OCI-LY1 (cell line): ENCODE data around the gene KIR2DL1.

Experiments
- H2AFZ ChIP-seq: fragments of 200-600 bp; sonication (generic), shearing (Covaris generic); 2 replicates; pipeline ENCODE4 v1.6.0; 2014; ENCODE audit warnings: antibody characterized with exemption, mild to moderate bottlenecking, low read length
- H3F3A ChIP-seq: fragments of 200-600 bp; sonication (generic), shearing (Covaris generic); 2 replicates; pipeline ENCODE4 v1.6.0; 2014; ENCODE audit warnings: mild to moderate bottlenecking, antibody characterized with exemption, low read length, moderate library complexity; ENCODE audit not compliant: insufficient read depth
- H3K27ac ChIP-seq: fragments of 200-600 bp; sonication (generic); 2 replicates; pipeline ENCODE4 v1.5.1; 2014; ENCODE audit warnings: low read length, mixed run types, mild to moderate bottlenecking, low read depth; ENCODE audit not compliant: poor library complexity, severe bottlenecking
- H3K27me3 ChIP-seq: fragments of 200-600 bp; sonication (generic); 2 replicates; pipeline ENCODE4 v1.6.0; 2014; ENCODE audit warnings: antibody characterized with exemption, mild to moderate bottlenecking, low read length, moderate library complexity; ENCODE audit not compliant: insufficient read depth
- H3K36me3 ChIP-seq: fragments of 200-600 bp; sonication (generic); 2 replicates; pipeline ENCODE4 v1.6.1; 2014; ENCODE audit warnings: mild to moderate bottlenecking, antibody characterized with exemption, low read length, moderate library complexity, mixed read lengths; ENCODE audit not compliant: insufficient read depth
- H3K4me1 ChIP-seq: fragments of 200-600 bp; sonication (generic); 2 replicates; pipeline ENCODE4 v1.5.1; 2014; ENCODE audit warnings: mild to moderate bottlenecking, low read length, moderate library complexity; ENCODE audit not compliant: insufficient read depth, severe bottlenecking
- H3K4me2 ChIP-seq: fragments of 200-600 bp; sonication (generic), shearing (Covaris generic); 2 replicates; pipeline ENCODE4 v1.6.1; 2014; ENCODE audit warnings: low read length
- H3K4me3 ChIP-seq: fragments of 200-600 bp; sonication (generic); 2 replicates; pipeline ENCODE4 v1.5.1; 2014; ENCODE audit warnings: low read length, low read depth, mild to moderate bottlenecking, mixed read lengths; ENCODE audit not compliant: poor library complexity, severe bottlenecking
- H3K79me2 ChIP-seq: fragments of 200-600 bp; shearing (Covaris generic); 2 replicates; pipeline ENCODE4 v1.6.1; 2016; ENCODE audit warnings: mixed run types, low read length, mixed read lengths; ENCODE audit not compliant: insufficient read depth
- H3K9ac ChIP-seq: fragments of 200-600 bp; sonication (generic), shearing (Covaris generic); 2 replicates; pipeline ENCODE4 v1.6.1; 2014; ENCODE audit warnings: mild to moderate bottlenecking, low read length, mixed read lengths
- H3K9me2 ChIP-seq: fragments of 200-600 bp; sonication (generic), shearing (Covaris generic); 2 replicates; pipeline ENCODE4 v1.6.1; 2014; ENCODE audit warnings: low read depth, mild to moderate bottlenecking, low read length, mixed read lengths
- H3K9me3 ChIP-seq: fragments of 200-600 bp; shearing (Covaris generic); 2 replicates; pipeline ENCODE4 v1.6.1; 2014; ENCODE audit warnings: low read length, mixed read lengths
- H4K20me1 ChIP-seq: fragments of 200-600 bp; sonication (generic), shearing (Covaris generic); 2 replicates; pipeline ENCODE4 v1.6.0; 2016; ENCODE audit warnings: mild to moderate bottlenecking, low read length; ENCODE audit not compliant: insufficient read depth
- EZH2 ChIP-seq: fragments of 200-600 bp; sonication (generic), shearing (Covaris generic); IDR thresholded peaks from 2 replicates; pipeline ENCODE4 v1.8.0; 2017; ENCODE audit warnings: borderline replicate concordance, mixed run types, mild to moderate bottlenecking, antibody characterized with exemption, low read length, moderate library complexity, mixed read lengths
- TF ChIP-seq, protein P1 (sequence below): fragments of 200-600 bp; sonication (generic), shearing (Covaris generic); IDR thresholded peaks from 2 replicates; pipeline ENCODE4 v1.5.1; 2017; ENCODE audit warnings: mild to moderate bottlenecking, antibody characterized with exemption, low read length, moderate library complexity, mixed read lengths

The KIR2DL1 gene

DNA sequence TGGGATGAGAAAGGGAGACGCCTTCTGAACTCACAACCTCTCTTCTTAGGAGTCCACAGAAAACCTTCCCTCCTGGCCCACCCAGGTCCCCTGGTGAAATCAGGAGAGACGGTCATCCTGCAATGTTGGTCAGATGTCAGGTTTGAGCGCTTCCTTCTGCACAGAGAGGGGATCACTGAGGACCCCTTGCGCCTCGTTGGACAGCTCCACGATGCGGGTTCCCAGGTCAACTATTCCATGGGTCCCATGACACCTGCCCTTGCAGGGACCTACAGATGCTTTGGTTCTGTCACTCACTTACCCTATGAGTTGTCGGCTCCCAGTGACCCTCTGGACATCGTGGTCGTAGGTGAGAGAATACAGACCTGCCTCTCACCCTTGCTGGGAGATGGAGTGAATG, 42.0 kb upstream of the KIR2DL1 start:
- Histone ChIP-seq H3K4me1 (no peaks in the 10 kb centered on the region), H3K36me3 (no peaks in the 10 kb centered on the region), H2AFZ (no peak overlapping the region), H4K20me1 (no peaks in the 10 kb centered on the region), H3K9me3 (no peaks in the 10 kb centered on the region), H3K27me3 (no peaks in the 10 kb centered on the region; the same call in 1 of the 2 replicates), H3K9me2 (no peaks in the 10 kb centered on the region), H3K4me3 (no peak overlapping the region), H3F3A (no peaks in the 10 kb centered on the region), H3K4me2 (no peak overlapping the region), H3K9ac (no peak overlapping the region), H3K79me2 (no peaks in the 10 kb centered on the region), H3K27ac (no peak overlapping the region)
- TF ChIP-seq, protein P1, sequence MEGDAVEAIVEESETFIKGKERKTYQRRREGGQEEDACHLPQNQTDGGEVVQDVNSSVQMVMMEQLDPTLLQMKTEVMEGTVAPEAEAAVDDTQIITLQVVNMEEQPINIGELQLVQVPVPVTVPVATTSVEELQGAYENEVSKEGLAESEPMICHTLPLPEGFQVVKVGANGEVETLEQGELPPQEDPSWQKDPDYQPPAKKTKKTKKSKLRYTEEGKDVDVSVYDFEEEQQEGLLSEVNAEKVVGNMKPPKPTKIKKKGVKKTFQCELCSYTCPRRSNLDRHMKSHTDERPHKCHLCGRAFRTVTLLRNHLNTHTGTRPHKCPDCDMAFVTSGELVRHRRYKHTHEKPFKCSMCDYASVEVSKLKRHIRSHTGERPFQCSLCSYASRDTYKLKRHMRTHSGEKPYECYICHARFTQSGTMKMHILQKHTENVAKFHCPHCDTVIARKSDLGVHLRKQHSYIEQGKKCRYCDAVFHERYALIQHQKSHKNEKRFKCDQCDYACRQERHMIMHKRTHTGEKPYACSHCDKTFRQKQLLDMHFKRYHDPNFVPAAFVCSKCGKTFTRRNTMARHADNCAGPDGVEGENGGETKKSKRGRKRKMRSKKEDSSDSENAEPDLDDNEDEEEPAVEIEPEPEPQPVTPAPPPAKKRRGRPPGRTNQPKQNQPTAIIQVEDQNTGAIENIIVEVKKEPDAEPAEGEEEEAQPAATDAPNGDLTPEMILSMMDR: no peak
- TF ChIP-seq EZH2: no peak

DNA sequence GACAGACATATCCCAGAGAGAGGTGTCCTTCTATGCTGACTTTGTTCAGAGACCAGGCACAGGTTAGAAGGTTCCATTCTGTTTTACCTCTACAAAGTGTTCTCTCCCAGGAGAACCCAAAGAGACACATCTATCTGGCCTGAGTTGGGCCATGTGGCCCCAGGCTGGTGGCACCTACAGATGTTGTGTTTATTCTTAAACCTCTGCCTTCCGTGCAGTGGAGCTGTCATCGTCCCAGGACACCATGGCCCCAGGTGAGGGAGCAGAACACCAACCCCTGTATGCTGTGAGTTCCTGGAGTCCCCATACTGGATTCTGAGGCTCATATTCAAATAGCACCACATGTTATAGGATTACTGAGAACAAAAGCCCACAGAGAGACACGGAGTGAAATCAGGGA, 41.4 kb upstream of the KIR2DL1 start:
- no peak for TF ChIP-seq EZH2
- TF ChIP-seq, protein P1: no peak
- no peaks in the 10 kb centered on the region for H3K9me3 ChIP-seq
- H4K20me1 ChIP-seq: no peaks in the 10 kb centered on the region
- no peaks in the 10 kb centered on the region for H3F3A ChIP-seq
- no peaks in the 10 kb centered on the region; the same call in 1 of the 2 replicates for H3K27me3 ChIP-seq
- H3K79me2 ChIP-seq: no peaks in the 10 kb centered on the region
- no peaks in the 10 kb centered on the region for H3K9me2 ChIP-seq
- H3K9ac ChIP-seq: no peak overlapping the region
- H2AFZ ChIP-seq: no peak overlapping the region
- no peaks in the 10 kb centered on the region for H3K4me1 ChIP-seq
- H3K36me3 ChIP-seq: no peaks in the 10 kb centered on the region
- H3K4me3 ChIP-seq: no peak overlapping the region
- H3K4me2 ChIP-seq: no peak overlapping the region
- H3K27ac ChIP-seq: no peak overlapping the region

DNA sequence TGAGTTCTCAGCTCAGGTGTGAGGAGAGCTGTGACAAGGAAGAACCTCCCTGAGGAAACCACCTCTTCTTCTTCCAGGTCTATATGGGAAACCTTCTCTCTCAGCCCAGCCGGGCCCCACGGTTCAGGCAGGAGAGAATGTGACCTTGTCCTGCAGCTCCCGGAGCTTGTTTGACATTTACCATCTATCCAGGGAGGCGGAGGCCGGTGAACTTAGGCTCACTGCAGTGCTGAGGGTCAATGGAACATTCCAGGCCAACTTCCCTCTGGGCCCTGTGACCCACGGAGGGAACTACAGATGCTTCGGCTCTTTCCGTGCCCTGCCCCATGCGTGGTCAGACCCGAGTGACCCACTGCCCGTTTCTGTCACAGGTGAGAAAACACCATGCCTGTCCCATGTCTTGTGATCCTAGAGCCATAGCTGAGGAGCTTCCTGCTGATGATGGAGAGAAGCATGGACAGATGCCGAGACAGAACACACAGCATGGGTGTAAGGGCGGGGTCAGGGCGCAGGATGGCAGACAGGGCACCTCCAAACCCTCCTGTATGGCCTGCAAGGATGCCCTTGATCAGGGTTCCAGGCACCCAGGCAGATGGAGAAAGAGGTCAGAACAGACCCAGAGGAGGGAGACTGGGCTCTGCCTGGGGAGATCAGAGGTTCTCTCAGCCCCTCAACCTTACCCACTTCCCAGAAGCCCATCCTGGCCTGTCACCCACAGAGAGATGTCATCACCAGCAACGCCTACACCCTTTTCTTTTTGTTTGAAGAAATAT, 40.0 kb upstream of the KIR2DL1 start:
- no peaks in the 10 kb centered on the region for H3K9me3 ChIP-seq
- H3K4me3 ChIP-seq: no peak overlapping the region
- H3K9me2 ChIP-seq: no peaks in the 10 kb centered on the region
- H4K20me1 ChIP-seq: no peaks in the 10 kb centered on the region
- H3K27me3 ChIP-seq: no peaks in the 10 kb centered on the region; the same call in 1 of the 2 replicates
- TF ChIP-seq, protein P1: no peak
- no peak for TF ChIP-seq EZH2
- no peak overlapping the region for H3K4me2 ChIP-seq
- H3K79me2 ChIP-seq: no peaks in the 10 kb centered on the region
- H2AFZ ChIP-seq: no peak overlapping the region
- no peaks in the 10 kb centered on the region for H3K36me3 ChIP-seq
- H3F3A ChIP-seq: no peaks in the 10 kb centered on the region
- no peak overlapping the region for H3K27ac ChIP-seq
- no peaks in the 10 kb centered on the region for H3K4me1 ChIP-seq
- H3K9ac ChIP-seq: no peak overlapping the region
